Osteoblast (primary cell): Measurements from ENCODE around the gene TBC1D8. TPM values are rescaled to one million over a fixed set of nuclear protein-coding genes. Genes with fewer than 3 reads are reported as not detected.

Experiments used
- small RNA-seq: library from RNA; depleted of rRNA; stranded (forward); fragments of <200 nt; gene quantifications from one replicate; pipeline ENCODE3, GENCODE V24; 2012
- total RNA-seq: library from RNA; depleted of rRNA; stranded (reverse); fragments of >200 nt; gene quantifications from 2 replicates; pipeline ENCODE4 v1.2.3, GENCODE V29; 2012

TBC1D8 gene
- total RNA-seq, 1 donor = 13.4 TPM

Small RNAs within 50 kb of the gene (small RNA-seq; reads per million reads assigned to genes)
- not detected for gene BBIP1P1

Other genes with a start within 250 kb of the TBC1D8 start
- 760 and 907 TPM in 2 replicates for gene RPL31, start 149.1 kb downstream of the TBC1D8 start, total RNA-seq
- 43.4 and 45.1 TPM in 2 replicates for gene CNOT11, start 101.5 kb upstream of the TBC1D8 start, total RNA-seq
- gene RNF149, start 157.3 kb upstream of the TBC1D8 start, total RNA-seq = 70.1 and 73.1 TPM in 2 replicates
- gene CREG2, start 236.1 kb upstream of the TBC1D8 start, total RNA-seq = 0.29 and 0.36 TPM in 2 replicates